TTC549 (cell line): ENCODE results near the gene ZNF423.

ENCODE experiments used
- FAIRE-seq: peaks from 2 replicates; lab custom pipeline; 2012; peaks lifted over from hg19 to GRCh38; lab: Jason Lieb, UNC

ZNF423 gene

DNA sequence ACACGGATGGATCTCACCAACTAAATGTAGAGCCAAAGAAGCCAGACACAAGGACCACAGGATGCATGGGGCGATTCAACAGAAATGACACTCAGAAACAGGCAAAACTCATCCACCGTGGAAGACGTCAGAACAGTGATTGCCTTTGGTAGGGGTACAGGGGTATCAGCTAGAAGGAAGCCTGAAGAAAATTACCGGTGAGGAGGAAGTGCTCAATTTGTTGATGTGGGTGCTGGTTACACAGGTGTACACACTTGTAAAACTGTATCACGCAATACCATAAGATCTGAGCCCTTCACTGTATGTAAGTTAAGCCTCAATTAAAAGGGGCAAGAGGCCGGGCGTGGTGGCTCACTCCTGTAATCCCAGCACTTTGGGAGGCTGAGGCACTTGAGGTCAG, 256.2 kb downstream of the ZNF423 start:
- no peak for FAIRE-seq

DNA sequence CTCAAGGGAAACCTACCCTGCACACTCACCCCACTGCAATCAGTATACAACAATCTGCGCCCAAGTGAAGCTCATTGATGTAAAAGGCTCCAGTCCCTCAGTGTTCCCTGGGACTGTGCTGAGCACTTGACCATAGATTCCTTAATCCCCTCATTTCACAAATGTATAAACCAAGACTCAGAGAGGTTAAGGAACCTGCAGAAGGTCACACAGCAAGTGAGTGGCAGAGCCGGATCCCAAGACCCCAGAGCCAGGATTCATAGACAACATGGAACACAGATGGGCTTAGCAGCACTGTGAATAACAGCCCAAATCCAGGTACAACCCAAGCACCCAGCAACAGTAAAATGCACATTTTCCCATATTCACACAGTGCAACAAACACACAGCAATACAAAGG, 256.6 kb downstream of the ZNF423 start:
- no peak for FAIRE-seq

DNA sequence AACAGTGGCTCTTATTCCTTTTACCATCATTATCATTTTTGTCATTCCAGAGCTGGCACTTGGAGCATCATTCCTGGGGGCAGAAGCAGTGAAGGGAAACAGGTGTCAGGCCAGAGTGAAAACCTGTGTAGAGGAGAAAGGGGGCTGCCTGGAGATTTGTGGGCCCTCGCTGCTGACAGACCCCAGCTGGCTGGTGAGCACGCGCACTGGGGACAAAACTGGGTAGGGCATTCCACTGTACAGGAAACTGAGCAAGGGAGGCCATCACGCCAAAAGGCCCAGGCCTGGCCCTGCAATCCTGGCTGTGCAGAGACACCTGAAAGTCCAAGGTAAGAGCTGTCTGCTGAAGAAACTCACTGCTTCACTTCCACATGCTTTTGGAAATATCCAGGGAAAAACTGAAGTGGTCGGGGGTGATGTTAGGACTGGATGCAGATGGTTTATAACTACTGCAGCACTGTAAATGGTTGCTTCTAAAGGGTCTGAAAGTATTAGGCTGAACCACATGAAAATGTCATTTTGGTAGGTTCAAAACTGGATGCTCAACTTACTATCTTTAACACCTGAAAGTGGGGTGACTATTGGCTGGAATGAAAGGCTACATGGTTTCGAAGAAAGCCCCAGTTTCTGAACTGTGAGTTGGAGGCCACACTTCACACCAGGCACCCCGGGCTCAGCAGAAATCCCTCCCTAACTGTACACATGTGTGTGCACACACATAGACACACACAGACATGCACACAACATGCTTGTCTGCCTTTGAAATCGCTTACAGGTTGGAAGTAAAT, 257.3 kb downstream of the ZNF423 start:
- FAIRE-seq, result no peak

DNA sequence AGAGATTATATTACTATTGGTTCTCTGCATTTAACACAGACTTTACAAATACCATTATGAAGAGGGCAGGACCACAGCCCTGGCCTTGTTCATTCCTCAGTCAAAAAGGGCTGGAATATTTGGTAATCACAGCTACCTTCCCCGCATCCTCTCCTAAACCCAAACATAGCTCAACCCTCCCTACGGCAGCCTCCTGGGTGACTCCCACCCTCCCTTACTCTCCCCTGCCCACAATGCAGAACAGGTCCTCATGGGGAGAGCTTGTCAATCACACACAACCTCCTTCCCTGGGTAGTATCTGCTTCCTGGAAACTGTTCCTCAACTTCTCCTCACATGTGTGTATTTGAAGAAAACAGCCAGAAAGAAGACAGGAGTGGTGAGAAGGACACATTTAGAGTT, 258.1 kb downstream of the ZNF423 start:
- FAIRE-seq, result no peak

DNA sequence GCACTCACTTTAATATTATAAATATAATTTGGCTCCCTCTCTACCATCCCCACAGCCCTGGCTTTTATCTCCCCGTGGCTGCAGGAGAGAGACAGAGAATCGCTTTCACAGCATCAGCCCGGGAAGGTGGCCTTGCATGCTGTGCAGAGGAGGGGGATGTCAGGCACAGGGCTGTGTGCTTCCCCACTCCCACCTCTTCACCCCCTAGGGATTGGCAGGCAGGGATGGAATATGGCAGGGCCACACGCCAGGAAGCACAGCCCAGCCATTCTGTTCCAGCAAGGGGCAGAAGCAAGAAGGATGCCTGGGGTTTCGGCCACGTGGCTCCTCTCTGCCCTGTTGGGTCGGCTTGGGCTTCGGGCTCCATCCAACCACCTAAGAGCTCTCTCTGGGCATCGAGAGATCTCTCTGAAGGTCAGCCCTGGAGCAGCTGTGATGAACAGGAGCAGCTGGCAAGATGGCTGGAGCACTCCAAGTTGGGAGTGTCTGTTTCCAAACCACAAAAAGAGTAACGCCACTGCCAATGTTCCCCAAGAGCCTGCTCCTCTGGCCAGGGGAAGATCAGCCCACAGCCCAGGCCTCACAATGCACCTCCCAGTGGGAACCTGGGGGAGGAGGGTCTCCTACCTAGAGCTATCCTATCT, 259.1 kb downstream of the ZNF423 start:
- FAIRE-seq, result no peak

DNA sequence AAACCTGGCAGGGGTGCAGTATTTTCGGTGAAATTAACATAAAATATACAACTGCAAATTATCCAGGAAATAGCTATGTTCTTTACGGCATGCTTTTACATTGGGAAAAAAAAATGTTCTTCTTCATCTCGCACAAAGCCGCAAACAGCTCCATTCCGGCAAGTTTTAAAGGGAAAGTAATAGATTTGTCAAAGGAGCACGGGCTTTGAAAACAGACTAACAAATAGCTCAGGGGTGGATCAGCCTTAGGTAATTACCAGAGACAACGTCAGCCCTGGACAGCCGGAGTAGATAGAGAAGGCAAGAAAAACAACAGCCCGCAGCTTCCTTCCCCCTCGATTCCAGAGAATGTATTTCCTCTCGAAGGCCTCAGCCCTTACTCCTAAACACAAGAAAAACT, 259.8 kb downstream of the ZNF423 start:
- FAIRE-seq, result no peak

DNA sequence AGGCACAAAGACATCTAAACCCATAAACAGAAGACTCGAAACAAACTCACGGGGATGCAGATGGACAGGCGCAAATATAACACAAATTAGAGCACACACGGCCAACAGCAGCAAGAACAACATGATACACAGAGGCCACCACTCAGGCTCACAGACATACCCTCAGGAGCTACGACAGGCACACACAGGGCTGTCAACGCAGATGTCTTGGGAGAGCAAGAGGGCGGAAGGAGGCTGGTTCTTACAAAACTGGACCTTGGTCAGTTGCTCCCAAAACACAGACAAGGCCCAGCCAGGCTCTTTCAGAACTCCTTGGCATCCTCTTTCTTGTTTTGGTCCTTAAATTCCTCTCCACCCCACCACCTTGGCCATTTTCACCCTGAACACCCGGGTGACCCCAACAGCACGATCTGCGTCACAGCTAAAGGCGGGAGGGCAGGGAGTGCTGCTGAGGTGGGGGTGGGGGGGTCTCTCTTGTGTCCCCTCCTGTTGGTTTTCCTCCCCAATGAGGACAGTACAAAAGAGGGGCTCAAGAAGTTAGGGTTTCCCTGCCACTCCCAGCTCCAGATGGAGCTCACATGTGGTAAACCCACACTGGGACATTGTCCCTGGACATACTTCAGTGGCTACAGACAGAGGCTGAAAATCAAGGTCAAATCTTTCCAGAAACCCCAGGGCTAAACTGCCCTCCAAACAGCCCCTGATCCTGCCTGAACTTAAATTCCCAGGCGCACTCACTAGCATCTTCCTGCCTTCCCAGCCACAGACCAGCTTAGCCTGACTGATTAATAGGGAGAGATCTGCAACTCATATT, 261.0 kb downstream of the ZNF423 start:
- no peak for FAIRE-seq

DNA sequence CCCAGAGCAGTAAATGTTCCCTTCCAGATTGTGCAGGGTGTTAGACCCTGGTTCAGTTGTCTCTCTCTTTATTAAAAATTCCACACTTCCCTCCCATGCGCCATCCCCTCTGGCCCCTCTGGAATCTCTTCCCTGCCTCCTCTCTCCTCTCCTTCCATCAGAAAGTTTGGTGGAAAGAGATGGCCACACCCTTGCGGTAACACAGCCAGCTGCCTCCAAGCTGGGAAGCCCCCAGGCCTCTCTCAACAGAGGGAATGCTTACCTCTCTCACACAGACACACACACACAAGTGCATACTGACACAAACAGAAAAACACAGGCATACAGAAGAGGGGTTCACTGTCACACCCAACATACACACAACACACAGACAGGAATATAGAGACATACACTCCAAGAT, 261.8 kb downstream of the ZNF423 start:
- no peak for FAIRE-seq

DNA sequence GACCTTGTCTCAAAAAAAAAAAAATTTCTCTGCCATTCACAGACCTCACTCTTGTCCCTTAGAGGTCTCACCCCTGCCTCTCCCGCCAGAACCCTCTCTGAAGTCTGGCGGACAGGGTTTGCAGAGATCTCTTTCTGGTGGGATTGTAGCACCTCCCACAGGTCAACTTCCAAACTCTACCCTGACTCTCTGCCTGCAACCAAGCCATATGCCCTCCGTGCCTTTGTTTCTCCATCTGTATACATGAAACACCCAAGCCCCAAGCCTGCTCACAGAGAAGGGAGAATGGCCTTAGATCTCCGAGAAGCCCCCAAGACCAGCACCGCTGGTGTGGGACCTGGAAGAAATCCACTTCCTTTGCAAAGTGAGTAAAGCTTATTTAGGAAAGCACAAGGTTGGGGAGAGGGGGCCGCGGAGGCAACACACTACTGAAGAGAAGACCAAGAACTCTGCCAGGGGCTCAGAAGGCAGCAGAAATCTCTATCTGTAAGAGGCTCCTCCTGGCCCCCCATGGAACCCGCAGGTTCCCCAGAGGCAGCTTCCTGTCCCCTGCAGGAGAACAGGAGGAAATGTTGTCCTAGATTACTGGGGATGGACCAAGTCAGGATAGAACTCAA, 262.4 kb downstream of the ZNF423 start:
- no peak for FAIRE-seq

DNA sequence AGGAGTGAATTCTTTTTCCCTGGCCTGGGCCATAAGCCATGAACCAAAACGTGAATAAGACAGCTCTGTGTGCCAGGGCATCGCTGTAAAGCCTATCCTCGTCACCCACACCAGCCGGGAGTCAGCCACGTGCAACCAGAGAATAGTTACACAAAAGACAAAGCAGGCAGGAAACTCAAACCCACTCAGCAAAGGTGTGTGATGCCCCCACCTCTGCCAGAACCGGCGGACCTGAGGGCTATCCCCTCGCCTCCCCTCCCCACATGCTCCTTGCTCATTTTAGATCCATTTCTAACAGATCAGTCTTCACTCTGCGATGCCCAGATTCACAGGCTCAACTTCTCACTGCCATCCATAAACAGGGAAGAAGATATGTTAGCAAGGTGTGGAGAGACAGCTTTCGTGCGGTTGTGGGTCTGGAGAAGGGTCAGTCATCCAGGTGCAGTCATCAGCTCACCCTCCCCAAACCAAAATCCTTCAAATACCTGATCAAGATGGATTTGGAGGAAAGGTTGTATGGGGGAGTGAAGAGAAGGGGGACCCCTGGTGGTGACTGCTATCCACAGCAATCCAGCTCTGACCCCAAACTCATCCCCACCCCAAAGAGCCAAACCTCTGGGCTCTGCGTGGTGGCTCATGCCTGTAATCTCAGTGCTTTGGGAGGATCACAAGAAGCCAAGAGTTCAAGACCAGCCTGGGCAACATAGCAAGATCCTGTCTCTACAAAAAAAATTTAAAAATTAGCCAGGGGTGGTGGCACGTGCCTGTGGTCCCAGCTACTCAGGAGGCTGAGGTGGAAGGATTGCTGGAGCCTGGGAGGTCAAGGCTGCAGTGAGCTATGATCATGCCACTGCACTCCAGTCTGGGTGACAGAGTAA, 263.1 kb downstream of the ZNF423 start:
- no peak for FAIRE-seq

DNA sequence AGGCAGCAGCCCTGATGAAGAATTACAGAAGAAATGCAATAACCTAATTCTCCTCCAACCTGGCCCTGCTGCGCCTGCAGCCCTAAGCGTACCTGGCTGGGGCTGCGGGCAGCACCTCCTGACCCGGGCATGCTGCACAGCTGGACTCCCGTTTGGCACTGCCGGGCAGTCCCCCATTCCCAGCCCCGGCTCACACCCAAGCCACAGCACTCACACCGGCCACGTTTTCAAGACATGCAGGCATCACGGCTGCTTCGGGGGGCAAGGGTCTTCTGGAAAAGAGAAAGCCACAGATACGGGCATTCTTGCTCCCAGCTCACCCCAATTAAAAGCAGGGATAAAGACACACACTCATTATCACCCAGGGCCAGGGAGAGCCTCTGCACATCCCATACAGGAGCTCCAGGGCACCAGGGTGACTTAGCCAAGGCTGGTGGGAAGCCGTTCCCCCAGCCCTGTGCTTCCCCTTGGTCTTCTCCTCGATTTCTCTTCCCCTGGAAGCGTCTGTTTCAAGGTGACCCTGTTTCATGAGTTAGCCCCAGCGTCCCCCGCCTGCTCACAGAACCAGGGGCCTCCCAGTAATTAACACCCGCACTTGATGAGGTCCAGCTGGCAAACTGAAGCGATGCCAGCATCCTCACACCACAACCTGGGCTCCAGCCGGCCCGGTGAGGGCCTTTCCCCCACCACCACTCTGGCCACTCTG, 265.6 kb downstream of the ZNF423 start:
- no peak for FAIRE-seq

DNA sequence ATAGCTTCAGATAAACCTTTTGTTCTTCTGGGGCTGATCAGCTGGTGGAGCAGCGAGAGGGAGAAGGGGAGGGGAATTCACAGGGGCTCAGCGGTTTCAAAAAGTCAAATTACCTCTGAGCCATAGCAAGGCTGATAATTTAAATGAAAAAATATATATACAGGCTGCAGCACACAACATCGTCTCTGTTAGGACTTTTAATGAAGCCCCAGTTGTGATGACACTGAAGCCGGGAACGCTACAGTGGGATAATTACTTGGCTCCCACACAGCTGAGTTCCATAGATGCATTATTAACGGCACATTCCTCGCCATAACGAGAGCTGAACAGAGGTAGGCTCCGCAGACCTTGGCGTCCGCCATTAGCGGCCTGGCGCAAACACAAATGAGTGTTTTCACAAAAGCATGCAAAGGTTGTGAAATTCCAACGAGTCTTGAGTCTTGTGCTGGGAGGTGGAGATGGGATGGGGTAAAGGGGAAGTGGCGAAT, 266.3 kb downstream of the ZNF423 start:
- no peak for FAIRE-seq

DNA sequence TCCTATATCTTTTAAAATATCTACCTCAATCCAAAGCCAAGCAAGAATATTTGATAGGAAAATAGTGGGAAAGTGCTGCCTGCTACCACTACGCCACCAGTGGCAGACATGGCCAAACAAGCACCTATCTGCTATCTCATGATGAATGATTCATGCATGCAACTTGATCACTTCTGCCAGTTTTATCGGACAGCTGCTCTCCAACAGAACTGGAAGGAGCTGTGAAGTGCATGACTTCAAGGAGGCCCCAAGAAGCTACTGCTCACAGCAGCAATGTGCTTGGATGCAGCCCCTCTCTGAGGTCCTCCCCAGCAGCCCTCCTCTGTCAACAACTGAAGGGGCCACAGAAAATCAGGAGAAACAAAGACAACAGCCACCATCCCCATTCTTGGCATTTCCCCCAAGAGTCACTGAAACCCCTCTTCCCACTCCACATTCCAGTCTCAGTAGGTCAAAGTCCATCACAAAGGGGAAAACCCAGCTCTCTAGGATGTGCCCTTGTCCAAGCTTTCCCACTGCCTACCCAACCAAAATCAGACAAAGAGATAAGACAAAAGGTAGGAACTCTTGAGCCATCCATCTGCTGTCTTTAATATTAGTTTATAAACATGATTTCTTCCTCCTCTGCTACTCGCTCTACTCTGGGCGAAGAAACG, 267.1 kb downstream of the ZNF423 start:
- FAIRE-seq, result no peak

DNA sequence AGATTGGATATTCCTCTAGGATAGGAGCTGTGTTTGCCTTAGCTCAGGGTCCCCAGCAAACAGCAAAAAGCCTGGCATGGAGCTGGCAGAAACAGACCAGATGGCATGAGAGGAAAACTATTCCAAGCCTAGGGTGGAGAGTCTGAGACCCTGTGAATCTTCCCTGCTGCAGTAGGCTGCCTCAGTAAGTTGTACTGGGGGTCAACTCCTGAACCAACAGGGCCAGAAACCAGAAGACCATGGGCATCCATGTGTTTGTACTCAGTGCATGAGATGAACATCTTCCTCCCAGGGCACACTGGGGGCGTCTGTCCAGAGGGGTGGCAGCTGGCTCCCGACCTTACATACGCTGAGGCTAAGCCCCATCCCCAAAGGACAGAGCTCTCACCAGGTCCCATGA, 267.9 kb downstream of the ZNF423 start:
- no peak for FAIRE-seq

DNA sequence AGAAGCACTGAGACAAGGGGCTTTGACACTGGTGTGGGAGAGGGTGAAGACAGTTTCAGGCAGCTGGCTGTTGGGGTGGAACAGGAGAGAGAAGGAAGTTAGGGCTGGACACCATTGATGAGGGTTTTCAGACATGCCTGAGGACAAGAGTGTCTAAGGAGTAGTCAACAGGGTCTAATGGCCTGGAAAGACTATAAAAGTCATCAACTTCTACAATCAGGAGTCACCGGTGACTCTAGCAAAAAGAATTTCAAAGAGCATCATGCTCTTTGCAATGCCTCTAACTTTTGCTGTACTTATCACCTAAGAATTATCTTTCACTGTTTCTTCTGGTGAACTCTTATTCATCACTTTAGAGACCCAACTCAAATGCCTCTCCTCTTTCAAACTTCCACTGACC, 268.4 kb downstream of the ZNF423 start:
- no peak for FAIRE-seq

DNA sequence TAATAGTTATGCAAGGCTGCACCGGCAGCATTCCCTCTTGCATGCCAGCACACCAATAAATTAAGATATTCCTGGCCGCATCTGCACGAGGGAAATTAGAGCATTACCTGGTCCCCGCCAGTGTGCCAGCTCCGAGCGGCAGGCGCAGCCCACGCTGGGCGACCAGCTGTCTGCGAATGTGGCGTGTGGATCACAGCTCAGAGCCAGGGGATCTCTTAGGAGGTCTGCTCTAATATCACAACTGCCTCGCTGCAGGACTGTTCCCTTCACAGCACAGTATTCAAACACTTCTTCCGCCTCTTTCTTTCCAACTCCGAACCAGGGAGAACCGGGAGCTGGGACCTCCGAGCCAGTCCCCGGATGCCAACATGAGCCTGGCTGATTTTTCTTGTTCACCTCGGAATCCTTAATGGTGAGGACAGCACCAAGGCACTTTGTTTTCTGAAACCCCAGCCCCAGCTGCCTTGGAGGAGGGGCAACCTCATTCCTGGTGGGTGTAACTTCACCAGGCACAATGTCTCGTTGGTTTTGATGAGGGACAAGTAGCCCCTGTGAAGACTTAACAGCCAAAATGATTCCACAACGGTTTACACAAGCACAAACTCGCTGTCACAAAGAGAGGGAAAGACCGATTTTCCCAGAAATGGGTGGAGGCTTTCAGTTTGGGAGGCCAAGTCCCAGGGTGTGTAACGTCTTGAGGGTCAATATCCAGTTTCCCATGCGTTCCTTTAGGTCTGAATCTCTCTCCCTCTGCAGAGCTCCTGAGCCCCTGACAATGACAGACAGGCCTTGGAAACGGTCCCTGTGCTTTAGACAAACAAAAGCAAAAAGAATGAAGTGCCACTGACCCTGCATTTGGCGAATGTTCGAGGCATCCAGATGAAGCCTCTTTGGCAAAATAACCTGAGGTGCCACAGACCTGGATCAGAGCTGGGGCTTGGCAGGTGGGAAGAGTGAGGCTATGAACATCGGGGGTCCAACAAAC, 269.2 kb downstream of the ZNF423 start:
- FAIRE-seq, result no peak

DNA sequence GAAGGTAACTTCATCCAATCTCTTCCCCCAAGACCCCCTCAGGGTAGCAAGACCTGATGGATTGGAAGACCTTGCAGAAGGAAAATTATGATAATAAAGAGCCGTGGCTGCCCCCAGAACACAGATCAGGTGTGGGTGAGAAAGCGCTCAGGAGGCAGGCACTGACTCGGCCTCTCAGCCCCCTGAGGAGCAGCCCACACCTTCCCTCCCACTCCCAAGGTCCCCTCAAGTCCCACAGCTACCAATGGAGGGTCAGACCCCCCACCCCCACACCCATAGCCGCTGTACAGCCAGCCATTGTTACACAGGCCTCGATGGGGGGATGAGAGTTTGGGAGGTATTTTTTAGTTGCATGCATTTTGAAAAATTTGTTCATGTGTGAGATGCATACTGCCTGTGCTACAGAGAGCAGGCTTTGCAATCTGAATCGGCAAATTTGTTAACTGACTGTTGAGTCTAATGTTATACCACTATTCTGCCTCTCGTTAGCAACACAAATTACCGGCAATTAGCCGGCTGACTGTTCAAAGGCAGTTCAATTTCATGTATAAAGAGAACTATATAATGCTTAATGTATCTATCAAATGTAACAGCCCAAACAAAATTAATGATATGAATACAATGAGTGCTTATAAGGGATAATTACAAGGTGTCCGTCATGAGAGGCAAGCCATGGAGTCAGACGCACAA, 270.6 kb downstream of the ZNF423 start:
- no peak for FAIRE-seq

DNA sequence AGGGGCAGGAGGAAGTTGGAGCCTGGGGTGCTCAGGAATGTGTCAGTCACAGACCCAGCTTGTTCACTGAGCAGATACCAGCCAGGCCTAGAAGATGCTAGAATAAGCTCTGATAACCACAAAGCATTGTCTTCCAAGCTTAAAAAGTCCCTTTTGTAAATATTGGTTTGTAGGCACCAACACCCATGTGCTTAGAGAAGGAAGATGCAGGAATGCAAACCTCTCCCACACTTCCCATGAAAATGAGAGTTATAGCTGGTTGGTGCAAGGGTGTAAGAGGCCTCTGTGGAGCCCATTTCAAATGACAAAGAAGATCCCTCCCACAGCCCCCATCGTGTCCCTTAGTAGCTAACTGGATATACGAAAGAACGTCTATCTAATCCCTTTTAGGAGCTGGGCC, 272.0 kb downstream of the ZNF423 start:
- no peak for FAIRE-seq
